GM21360 (cell line): Measurements from ENCODE around the gene PDE4D.
A peak's percentile ranks its signal among the peaks of the same experiment; 100 is the strongest.

Source experiments
- ATAC-seq: cut with Tn5 transposase; IDR thresholded peaks from one replicate; pipeline ENCODE4 v1.9.1; 2021; ENCODE audit warnings: mild to moderate bottlenecking, moderate library complexity; ENCODE audit not compliant: unreplicated experiment

The PDE4D gene

DNA sequence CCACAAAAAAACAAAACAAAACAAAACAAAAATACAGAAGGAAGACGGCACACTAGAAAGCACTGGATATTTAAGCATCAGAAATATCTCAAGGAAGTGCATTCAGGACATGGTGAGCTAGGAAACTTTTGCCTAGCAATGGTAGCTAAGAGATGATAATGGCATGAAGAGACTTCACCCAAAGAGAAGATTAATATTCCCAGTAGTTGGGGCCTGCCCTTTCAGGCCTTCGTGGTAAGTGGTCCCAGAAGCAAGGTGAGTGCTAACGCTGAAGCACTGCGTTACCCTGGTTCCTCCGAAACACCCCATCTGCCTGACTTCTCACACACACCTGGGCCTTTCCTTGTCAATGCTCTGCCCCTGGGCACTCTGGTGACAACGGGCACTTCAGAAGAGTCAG, 725.5 kb downstream of the PDE4D start:
- no peak for ATAC-seq

GRCh38 chr5:59164041-59164830, 729.3 kb downstream of the PDE4D start:
- ATAC-seq, result no peak

GRCh38 chr5:59161221-59162105, 732.1 kb downstream of the PDE4D start:
- ATAC-seq, result no peak

GRCh38 chr5:59158637-59159391, 734.7 kb downstream of the PDE4D start:
- ATAC-seq, result no peak

DNA sequence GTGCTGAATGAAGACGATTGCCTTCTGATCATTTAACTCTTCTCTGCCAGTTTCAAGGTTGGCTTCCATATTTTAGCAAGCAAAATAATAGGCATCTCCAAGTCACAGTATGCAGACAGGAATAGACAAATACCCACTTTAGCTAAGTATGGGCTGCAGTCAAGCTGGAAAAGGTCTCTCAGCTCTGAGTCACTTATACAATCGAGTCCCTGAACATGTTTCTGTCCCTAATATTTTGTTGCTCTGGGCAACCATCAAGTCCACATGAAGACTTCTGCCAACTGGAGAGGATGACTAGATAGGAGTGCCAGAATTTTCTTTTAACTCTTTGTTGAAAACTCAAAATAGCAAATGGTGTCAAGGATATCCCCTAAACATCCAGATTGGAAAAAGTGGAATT, 735.4 kb downstream of the PDE4D start:
- ATAC-seq, result no peak

DNA sequence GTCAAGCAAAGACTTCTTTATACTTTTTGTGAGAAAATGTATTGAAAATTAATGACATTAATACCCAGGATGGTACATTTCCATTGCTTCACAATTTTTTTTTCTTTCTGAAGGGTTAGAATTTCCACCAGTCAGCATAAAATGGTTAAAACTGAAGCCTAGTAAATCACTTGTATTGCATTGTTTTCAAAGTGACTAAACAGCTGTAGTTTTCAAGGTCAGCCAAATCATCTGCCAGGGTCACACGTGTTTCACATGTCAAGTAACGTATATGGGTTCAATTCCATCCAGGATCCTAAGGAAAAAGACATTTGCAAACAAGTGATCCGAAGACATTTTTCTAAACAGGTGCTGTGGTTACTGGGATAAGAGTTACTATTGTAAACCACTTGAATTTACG, 736.5 kb downstream of the PDE4D start:
- ATAC-seq, result no peak

GRCh38 chr5:59152701-59153245, 740.8 kb downstream of the PDE4D start:
- no peak for ATAC-seq

DNA sequence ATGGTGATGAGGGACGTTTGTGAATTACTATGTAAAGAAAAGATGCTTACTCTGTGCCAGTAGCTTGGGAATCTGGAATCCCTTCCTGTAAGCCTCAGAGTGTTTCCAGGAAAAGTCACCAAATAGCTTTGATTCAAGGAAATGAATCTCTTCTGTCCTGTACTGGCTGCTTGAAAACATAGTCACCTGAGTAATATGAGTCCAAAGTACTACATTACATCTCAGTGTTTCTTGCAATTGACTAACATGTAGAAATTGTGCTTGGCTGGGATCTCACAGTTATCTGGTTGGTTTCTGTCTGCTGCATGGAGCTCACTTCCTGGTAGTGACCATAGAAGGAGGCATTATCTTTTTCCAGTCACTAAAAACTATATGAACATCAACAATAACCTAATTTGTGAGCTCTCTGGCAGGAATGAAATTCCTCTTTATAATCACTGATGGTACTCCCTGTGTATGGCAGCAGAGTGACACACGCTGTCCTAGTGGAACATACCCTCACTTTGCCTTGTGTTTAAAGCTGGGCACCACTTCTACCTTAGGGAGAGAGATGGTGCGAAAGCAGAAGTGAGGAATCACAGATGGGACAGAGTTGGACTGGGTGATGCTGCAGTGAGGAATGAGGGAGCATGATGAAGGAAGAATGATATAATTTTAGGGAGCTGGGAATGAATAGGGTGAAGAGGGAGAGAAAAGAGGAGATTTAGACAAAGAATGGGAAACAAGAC, 742.2 kb downstream of the PDE4D start:
- ATAC-seq, result no peak

DNA sequence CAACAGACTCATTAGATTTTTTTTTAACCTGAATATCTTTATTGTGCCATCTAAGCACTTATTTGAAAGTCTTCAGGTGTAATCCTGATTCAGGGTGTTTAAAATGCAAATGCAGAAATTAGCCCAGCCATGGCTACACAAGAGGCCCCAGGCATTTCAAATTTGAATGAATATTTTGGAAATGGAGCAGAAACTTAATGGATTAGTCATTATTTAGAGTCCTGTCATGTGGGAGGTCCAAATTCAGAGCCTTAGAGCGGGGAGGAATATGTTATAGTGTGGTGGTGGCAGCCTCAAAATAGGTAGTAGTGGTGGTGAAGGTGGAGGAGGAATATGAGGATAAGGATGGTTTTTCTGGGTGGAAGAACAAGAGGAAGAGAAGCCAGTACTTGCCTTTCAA, 743.7 kb downstream of the PDE4D start:
- no peak for ATAC-seq

- ATAC-seq, result no peak
Measured at GRCh38 chr5:59149271-59149670, 744.3 kb downstream of the PDE4D start.

GRCh38 chr5:59146729-59147128, 746.8 kb downstream of the PDE4D start:
- no peak for ATAC-seq

DNA sequence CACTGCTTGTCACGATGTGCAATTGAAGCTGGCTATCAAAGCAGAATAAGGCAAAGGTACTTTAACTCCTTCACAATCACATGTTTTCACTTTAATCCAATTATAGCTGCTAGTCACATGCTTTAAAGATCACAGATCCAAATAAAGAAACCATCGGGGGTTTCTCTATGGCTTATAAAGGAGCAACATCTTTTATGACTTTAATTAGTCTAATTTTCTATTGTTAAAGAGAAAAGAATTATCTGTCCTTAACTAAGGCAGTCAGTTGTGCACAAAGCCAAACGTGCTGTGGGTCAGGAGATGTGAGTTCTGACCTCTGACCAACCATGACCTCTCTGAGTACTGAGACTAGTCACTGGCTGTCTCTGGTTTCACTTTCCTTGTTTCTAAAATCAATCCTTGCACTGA, 749.6 kb downstream of the PDE4D start:
- peak; percentile 96 for ATAC-seq

DNA sequence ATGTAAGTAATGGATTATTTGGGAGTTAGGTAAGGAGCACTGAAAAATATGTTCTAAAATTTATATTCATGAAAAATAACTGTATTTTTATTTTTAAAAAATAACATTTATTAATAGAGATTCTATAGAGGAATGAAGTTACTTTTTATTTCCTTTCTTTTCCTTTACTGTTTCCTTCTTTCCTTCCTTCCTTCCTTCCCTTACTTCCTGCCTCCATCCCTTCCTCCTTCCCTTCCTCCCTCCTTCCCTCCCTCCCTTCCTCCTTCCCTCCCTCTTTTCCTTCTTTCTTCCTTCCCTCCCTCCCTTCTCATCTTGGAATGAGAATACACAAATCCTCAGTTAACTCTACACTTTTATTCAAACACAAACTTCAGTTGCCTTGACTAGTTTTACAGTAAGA, 750.6 kb downstream of the PDE4D start:
- no peak for ATAC-seq

DNA sequence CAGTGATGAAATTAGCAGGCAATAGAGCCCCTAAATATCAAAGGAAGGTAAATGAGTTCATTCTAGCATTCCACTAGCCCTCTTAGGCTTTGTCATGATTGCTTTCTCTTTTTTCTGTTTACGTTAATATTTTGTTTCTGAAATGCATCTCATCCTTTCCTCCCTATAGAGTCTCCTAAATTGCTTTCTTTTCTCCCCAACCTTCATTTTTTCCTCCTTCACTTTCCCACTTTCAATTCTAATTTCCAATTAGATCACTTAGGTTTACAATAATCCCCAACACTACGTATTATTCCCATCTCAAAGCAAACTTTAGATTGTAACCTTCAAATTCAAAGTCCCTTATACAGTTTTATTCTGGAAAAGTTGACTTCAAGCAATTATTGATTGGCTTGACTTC, 751.4 kb downstream of the PDE4D start:
- ATAC-seq, result no peak

DNA sequence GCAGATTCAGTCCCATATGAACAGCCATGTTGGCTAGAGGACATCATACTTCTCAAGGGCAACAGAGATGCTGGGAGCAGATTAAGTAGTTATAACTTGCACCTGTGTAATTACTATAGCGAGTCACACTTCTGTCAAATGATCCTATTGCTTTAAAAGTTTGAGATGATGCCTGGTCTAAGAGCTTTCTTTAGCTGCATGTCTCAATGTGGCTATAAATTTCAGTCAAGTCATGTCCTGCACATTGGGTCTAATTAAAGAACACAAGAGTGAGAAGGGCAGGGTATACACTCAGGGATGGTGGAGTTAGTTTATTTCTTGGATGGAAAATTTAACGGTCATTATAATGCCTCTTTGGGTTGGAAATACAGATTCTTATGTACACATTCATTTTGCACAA, 753.4 kb downstream of the PDE4D start:
- ATAC-seq, result no peak

GRCh38 chr5:59139695-59140094, 753.8 kb downstream of the PDE4D start:
- ATAC-seq, result no peak

DNA sequence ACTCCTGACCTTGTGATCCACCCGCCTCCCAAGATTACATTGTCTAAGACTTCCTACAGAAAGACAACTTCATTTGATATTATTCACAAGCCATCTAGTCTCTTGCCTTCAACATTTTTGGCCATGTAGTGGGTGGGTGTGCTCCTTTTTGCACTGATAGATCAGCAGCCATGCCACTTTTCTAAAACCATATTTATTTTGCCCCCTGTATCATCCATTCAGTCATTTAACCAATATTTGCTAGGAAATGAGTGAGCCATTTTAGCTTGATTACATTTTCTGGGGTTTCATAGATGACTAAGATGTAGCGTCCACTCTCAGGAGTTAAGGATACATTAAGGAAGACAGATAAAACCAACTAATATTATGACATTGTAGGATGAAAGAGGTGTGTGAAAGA, 755.0 kb downstream of the PDE4D start:
- no peak for ATAC-seq

- no peak for ATAC-seq
Measured at GRCh38 chr5:59137846-59138245, 755.7 kb downstream of the PDE4D start.

DNA sequence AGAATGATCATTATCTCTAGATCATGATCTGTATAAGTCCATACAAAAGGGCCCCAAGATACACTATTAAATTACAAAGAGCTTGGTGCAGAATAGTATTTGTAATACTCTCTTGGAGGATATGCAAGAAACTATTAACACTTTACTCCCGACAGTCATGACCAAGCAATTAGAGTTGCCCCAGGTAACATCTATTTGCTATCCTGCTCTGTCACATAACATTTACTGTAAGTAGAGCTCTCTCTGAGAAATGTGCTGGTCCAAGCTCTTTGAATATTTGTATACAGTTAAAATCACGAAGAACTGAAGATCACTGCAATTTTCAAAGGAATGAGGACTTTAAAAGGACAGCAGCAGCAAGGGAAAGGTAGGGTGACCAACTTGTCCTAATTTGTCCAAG, 757.0 kb downstream of the PDE4D start:
- ATAC-seq, result no peak

DNA sequence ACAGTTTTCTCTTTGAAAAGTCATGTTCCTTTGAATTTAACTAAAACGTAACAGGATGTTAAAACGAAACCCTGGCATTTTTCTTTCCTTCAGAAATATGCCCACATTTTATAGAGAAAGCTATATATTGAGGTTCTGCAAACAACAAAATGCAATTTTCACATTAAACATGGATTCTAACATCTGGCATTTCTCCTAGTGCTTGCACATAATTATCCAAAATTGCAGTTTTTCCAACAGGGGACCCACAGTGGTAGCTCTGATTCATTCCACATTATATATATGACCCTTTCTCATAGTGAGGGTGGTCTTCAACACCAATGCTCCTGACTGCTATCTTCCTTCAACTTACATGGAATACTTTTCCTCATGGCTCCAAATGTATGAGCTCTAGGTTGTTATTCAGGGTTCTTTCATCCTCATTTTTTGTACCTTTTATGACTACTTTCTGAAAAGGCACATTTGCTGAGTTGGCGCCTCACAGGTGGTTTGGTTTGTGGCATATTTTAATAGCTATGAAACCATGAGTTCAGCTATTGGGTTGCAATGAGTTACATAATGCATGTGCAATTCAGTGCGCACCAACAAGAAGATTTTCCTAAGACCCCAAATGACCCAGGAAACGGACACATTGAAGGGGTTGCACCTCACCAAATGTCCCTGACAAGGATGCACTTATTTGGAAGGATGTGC, 758.9 kb downstream of the PDE4D start:
- no peak for ATAC-seq
